Psoas muscle (tissue), 8 donors: ENCODE data around the gene TSGA10IP. TPM values are rescaled to one million over a fixed set of nuclear protein-coding genes. Genes with fewer than 3 reads are reported as not detected.

Experiments
- ATAC-seq, 4 donors: fragments of 200-7000 bp; cut with Tn5 transposase; one replicate each; pipeline ENCODE4 v1.9.1; 2020; ENCODE audit warnings: moderate library complexity in 3 of 4, mild to moderate bottlenecking in 2 of 4
- DNase-seq, 2 donors: peaks; one replicate each; pipeline ENCODE4 v3.0.0-alpha.2; 2020
- H3K27ac ChIP-seq: fragments of 200-600 bp; one replicate; pipeline ENCODE4 v1.8.0; 2022
- H3K27me3 ChIP-seq, 3 donors: fragments of 200-600 bp in 1 of 3; one replicate each; pipeline versions ENCODE4 v1.6.1 to v1.8.0; 2013 to 2022; ENCODE audit warnings: low read length in 2 of 3, mild to moderate bottlenecking in 2 of 3, moderate library complexity in 1 of 3; ENCODE audit not compliant: insufficient read depth in 3 of 3
- H3K36me3 ChIP-seq, 2 donors: fragments of 200-600 bp in 1 of 2; one replicate each; pipeline versions ENCODE4 v1.6.1 to v1.8.0; 2013 to 2022; ENCODE audit warnings: low read depth in 1 of 2, mild to moderate bottlenecking in 1 of 2, moderate library complexity in 1 of 2; ENCODE audit not compliant: insufficient read depth in 1 of 2
- H3K4me1 ChIP-seq: fragments of 200-600 bp; one replicate; pipeline ENCODE4 v1.8.0; 2022
- H3K4me3 ChIP-seq: fragments of 200-600 bp; one replicate; pipeline ENCODE4 v1.8.0; 2022; ENCODE audit warnings: mild to moderate bottlenecking
- H3K9me3 ChIP-seq: fragments of 200-600 bp; one replicate; pipeline ENCODE4 v1.8.0; 2022
- CTCF ChIP-seq: fragments of 200-600 bp; IDR thresholded peaks from one replicate; pipeline ENCODE4 v1.8.0; 2022; ENCODE audit warnings: antibody characterized with exemption
- WGBS, 3 donors: extraction: QIAGEN DNeasy Blood & Tissue Kit; methylation state at CpG; one replicate each; pipeline versions ENCODE4 v1.1.6 to v1.1.7; 2013; 5-methylcytosine and 5-hydroxymethylcytosine counted together
- intact Hi-C, 2 donors: fragments of 100-400 bp; cut with DNase I; formaldehyde crosslinking; loops; one replicate each; pipeline versions ENCODE4 v1.11.0 to v1.14.2; 2022
- polyA plus RNA-seq, 3 donors: library from polyadenylated mRNA; stranded (reverse); fragments of 200-250 nt; gene quantifications; one replicate each; pipeline ENCODE4 v1.2.3, GENCODE V29; 2013
- total RNA-seq, 4 donors: library from RNA; stranded (reverse); fragmentation: NEBNext Ultra II Directional in 2 of 4; extraction: Animal tissue kit (Norgen Biotek cat#: 25700) in 2 of 4; gene quantifications; one replicate each; pipeline versions ENCODE4 v1.2.1 to v1.2.4, GENCODE V29; 2021 to 2023
- donor health status: healthy with polysubstance abuse.
- donor health status: DM: no; HTN: no; CAD: no; lungs with moderate emphysema.
- donor health status: Bipolar disorder and iron deficiency.
- donor health status: healthy.
- donor health status: DM: yes; HTN: yes; CAD: no.
- donor health status: DM: no; HTN: no; CAD: no.
- donor health status: DM: no; HTN: no; CAD: no.
- donor health status: DM: yes; HTN: yes; CAD: no.

TSGA10IP gene
- total and polyA plus RNA-seq, 7 donors, result not detected

DNA sequence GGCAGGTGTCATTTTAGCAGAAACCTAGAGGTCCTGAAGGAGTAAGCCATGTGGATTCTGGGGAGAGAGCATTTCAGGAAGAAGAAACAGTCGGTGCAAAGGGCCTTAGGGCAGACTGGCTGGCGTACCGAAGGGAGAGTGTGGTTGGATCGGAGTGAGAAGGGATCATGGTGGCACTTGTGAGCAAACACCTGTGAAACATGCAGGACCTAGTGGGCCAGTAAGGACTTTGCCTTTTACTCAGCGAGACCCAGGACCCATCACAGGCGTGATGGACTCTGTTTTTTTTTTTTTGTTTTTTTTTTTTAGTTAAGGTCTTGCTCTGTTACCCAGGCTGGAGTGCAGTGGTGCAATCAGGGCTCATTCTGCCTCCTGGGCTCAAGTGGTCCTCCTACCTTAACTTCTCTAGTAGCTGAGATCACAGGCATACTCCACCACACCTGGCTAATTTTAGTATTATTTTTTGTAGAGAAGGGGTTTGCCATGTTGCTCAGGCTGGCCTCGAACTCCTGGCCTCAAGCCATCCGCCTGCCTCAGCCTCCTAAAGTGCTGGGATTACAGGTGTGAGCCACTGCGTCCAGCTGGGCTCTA, 3.5 kb upstream of the TSGA10IP start:
- Histone ChIP-seq H3K9me3 (no peaks in the 10 kb centered on the region), H3K4me1 (no peaks in the 10 kb centered on the region), H3K4me3 (no peak overlapping the region), H3K27ac (no peak overlapping the region), H3K36me3 (no peaks in the 10 kb centered on the region), H3K27me3 (peaks cover 0 to 6% (median 0%) of the 10 kb centered on the region in 3 donors)
- intact Hi-C loops, result no loop called here
- whole genome bisulfite sequencing, 3 donors, result 74 to 76% (median 75%) methylated on average over 9 of the region's 9 CpGs
- TF ChIP-seq CTCF, result no peak
- ATAC-seq (no peak), DNase-seq (no peak)

GRCh38 chr11:65942531-65942930, 2.7 kb upstream of the TSGA10IP start:
- TF ChIP-seq CTCF, result no peak
- DNase-seq, result no peak
- no peak for ATAC-seq
- peaks cover 0 to under 1% (median 0%) of the 10 kb centered on the region in 3 donors for H3K27me3 ChIP-seq
- WGBS, 3 donors, result 80 to 84% (median 84%) methylated on average over 7 of the region's 7 CpGs
- intact Hi-C loops, result no loop called here
- no peaks in the 10 kb centered on the region for H3K9me3 ChIP-seq
- H3K4me3 ChIP-seq, result no peak overlapping the region
- H3K27ac ChIP-seq, result no peak overlapping the region
- H3K36me3 ChIP-seq, result no peaks in the 10 kb centered on the region
- H3K4me1 ChIP-seq, result no peaks in the 10 kb centered on the region

DNA sequence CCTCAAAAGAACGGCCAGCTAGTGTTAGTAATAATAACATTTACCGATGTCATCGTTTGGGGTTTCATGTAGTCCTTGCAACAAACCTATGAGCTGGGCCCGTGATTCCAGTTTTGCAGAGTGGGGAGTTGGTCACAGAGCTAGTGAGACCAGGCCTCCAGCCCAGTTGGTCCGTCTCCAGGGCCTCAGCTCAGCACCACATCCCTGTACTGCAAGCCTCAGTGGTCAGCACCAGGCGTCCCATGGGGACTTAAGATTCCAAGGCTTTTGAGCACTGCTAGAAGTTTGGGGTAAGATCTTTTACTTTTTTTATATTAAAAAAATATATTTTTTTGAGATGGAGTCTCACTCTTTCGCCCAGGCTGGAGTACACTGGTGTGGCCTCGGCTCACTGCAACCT, 1.1 kb upstream of the TSGA10IP start:
- WGBS, 3 donors, result 87 to 88% (median 88%) methylated on average over 8 of the region's 8 CpGs
- Histone ChIP-seq H3K27ac (no peak overlapping the region), H3K27me3 (peaks cover 0 to 4% (median 0%) of the 10 kb centered on the region in 3 donors), H3K4me1 (no peaks in the 10 kb centered on the region), H3K36me3 (no peaks in the 10 kb centered on the region), H3K9me3 (no peaks in the 10 kb centered on the region), H3K4me3 (no peak overlapping the region)
- no peak for DNase-seq
- intact Hi-C loops, result no loop called here
- TF ChIP-seq CTCF, result no peak
- ATAC-seq, result no peak

DNA sequence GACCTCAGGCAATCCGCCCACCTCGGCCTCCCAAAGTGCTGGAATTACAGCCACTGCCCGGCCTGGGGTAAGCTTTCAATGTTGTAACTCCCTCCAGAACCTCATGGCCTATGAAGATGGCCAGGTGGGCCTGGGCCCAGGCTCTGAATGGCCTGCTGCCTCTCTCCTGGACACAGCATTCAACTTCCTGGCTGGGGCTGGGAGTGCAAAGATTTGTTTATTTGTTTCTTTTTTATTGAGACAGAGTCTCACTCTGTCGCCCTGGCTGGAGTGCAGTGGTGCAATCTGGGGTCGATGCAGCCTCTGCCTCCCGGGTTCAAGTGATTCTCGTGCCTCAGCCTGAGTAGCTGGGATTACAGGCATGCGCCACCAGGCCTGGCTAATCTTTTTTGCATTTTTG, 513 bp upstream of the TSGA10IP start:
- no peak for DNase-seq
- Histone ChIP-seq H3K27me3 (peaks cover 0 to 4% (median 0%) of the 10 kb centered on the region in 3 donors), H3K36me3 (no peaks in the 10 kb centered on the region), H3K27ac (no peak overlapping the region), H3K4me1 (no peaks in the 10 kb centered on the region), H3K4me3 (no peak overlapping the region), H3K9me3 (no peaks in the 10 kb centered on the region)
- TF ChIP-seq CTCF, result no peak
- ATAC-seq, result no peak
- intact Hi-C loops, result no loop called here
- WGBS, 3 donors, result 71 to 78% (median 76%) methylated on average over 8 of the region's 8 CpGs
